DMS53 treated with DMSO at 0.1 percent for 48 hours (cell line): ENCODE data around the gene TTLL5.
A peak's percentile ranks its signal among the peaks of the same experiment; 100 is the strongest.

Source experiments
- DNase-seq: peaks from one replicate; lab custom pipeline; 2025; ENCODE audit not compliant: unreplicated experiment; lab: John Stamatoyannopoulos, UW

The TTLL5 gene

GRCh38 chr14:75857199-75857598 lies 196.2 kb downstream of the TTLL5 start:
- no peak for DNase-seq

- no peak for DNase-seq
Measured at GRCh38 chr14:75858362-75858761, 197.3 kb downstream of the TTLL5 start.

- DNase-seq, result no peak
Measured at GRCh38 chr14:75859746-75860145, 198.7 kb downstream of the TTLL5 start.

- no peak for DNase-seq
Measured at GRCh38 chr14:75860561-75861160, 199.6 kb downstream of the TTLL5 start.

GRCh38 chr14:75861161-75861621 lies 200.1 kb downstream of the TTLL5 start:
- peak; percentile 32 for DNase-seq

GRCh38 chr14:75863221-75863620 lies 202.2 kb downstream of the TTLL5 start:
- DNase-seq, result no peak

GRCh38 chr14:75864352-75864751 lies 203.3 kb downstream of the TTLL5 start:
- DNase-seq, result no peak

- DNase-seq, result no peak
Measured at GRCh38 chr14:75865531-75865930, 204.5 kb downstream of the TTLL5 start.

GRCh38 chr14:75866970-75867369 lies 205.9 kb downstream of the TTLL5 start:
- no peak for DNase-seq

- DNase-seq, result no peak
Measured at GRCh38 chr14:75871181-75871880, 210.3 kb downstream of the TTLL5 start.

GRCh38 chr14:75875958-75876357 lies 214.9 kb downstream of the TTLL5 start:
- no peak for DNase-seq

GRCh38 chr14:75876530-75876929 lies 215.5 kb downstream of the TTLL5 start:
- no peak for DNase-seq

- DNase-seq, result peak; percentile 2
Measured at GRCh38 chr14:75877292-75877691, 216.2 kb downstream of the TTLL5 start.

- DNase-seq, result no peak
Measured at GRCh38 chr14:75877884-75878283, 216.8 kb downstream of the TTLL5 start.

- peak; percentile 35 for DNase-seq
Measured at GRCh38 chr14:75879031-75879430, 218.0 kb downstream of the TTLL5 start.

- no peak for DNase-seq
Measured at GRCh38 chr14:75880512-75880911, 219.5 kb downstream of the TTLL5 start.

GRCh38 chr14:75881994-75882393 lies 220.9 kb downstream of the TTLL5 start:
- no peak for DNase-seq

GRCh38 chr14:75884198-75884611 lies 223.2 kb downstream of the TTLL5 start:
- no peak for DNase-seq

- DNase-seq, result no peak
Measured at GRCh38 chr14:75885829-75886228, 224.8 kb downstream of the TTLL5 start.

- DNase-seq, result no peak
Measured at GRCh38 chr14:75886636-75887348, 225.7 kb downstream of the TTLL5 start.

- DNase-seq, result no peak
Measured at GRCh38 chr14:75888945-75889344, 227.9 kb downstream of the TTLL5 start.

GRCh38 chr14:75896341-75896740 lies 235.3 kb downstream of the TTLL5 start:
- no peak for DNase-seq
